ENCODE measurements around the gene PLXNB1. TPM values are rescaled to one million over a fixed set of nuclear protein-coding genes. Genes with fewer than 3 reads are reported as not detected.

The PLXNB1 gene
- total and polyA plus RNA-seq, 2 experiments from 2014 or later: 49.0 to 144 TPM

DNA sequence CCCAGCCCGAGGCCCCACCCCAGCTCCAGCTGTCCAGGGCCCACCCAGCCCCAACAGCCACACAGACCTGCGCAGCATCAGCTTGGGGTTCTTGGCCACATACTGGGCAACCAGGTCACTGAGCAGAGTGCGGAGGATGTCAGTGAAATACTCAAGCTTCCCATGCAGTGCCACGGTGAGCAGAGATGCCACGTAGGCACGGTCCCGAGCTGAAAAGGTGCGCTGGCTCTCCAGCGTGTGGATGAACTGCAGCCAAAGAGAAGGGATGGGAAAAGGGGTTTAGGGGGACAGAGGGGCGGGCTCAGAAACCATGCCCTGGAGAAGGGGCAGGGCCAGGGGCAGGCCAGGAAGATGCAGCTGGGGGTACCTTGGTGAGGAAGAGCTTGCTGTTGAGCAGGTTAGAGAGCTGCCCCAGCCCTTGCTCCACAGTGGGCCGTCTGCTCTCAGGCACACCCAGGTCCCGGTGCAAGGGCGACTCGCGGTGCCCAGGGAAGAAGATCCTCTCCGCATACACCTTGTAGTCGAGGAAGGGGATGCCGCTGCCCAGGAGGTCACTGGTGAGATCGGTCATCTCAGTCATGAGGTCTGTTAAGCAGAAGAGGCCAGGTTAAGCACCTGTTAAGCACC lies 17.4 kb downstream of the PLXNB1 start:
- Mint-ChIP-seq H3K36me3 (ENCODE audit: low read depth) (peaks cover 94% of the 10 kb centered on the region), H3K4me3 (no peak overlapping the region), H3K4me1 (no peaks in the 10 kb centered on the region), H3K27me3 (ENCODE audit: insufficient read depth, low read depth, poor library complexity) (peaks cover 26% of the 10 kb centered on the region), H3K27ac (no peak overlapping the region), H3K9me3 (no peaks in the 10 kb centered on the region)
- Histone ChIP-seq H3K79me2 (replicated peaks; ENCODE audit: insufficient read depth) (no peaks in the 10 kb centered on the region), H3K9me2 (ENCODE audit: insufficient read depth) (no peaks in the 10 kb centered on the region), H3K4me1 (ENCODE audit: insufficient read depth) (no peaks in the 10 kb centered on the region), H3K27me3 (ENCODE audit: insufficient read depth) (no peaks in the 10 kb centered on the region), H3K4me2 (no peak overlapping the region), H3K4me3 (no peak overlapping the region), H3K27ac (ENCODE audit: low read depth) (no peak overlapping the region), H2AFZ (no peak overlapping the region), H3K36me3 (ENCODE audit: insufficient read depth) (peaks cover 18% of the 10 kb centered on the region; the same call in 1 of the 2 replicates), H4K20me1 (replicated peaks; ENCODE audit: insufficient read depth) (no peaks in the 10 kb centered on the region; the same call in 1 of the 2 replicates), H3F3A (replicated peaks; ENCODE audit: low read depth) (no peaks in the 10 kb centered on the region)
- ATAC-seq (no peak), DNase-seq (ENCODE audit: low spot score) (no peak)
- TF ChIP-seq NANOG (IDR thresholded peaks at IDR 0.05; ENCODE audit: borderline replicate concordance) (no peak), JUNB (IDR thresholded peaks at IDR 0.05; ENCODE audit: unreplicated experiment) (no peak), ZNF331 (CRISPR knock-in tag; IDR thresholded peaks at IDR 0.05; ENCODE audit: low read depth) (no peak), ZNF114 (CRISPR knock-in tag; IDR thresholded peaks at IDR 0.05) (no peak), CREB1 (CRISPR knock-in tag; IDR thresholded peaks at IDR 0.05; ENCODE audit: low read depth) (no peak), POLR2AphosphoS5 (IDR thresholded peaks at IDR 0.05; ENCODE audit: low read depth) (no peak), STAT1 (IDR thresholded peaks at IDR 0.05; ENCODE audit: unreplicated experiment) (no peak), EZH2phosphoT487 (IDR thresholded peaks at IDR 0.05; ENCODE audit: unreplicated experiment) (no peak), EZH2 (IDR thresholded peaks at IDR 0.05; ENCODE audit: low read depth, unreplicated experiment) (no peak)
- TF ChIP-seq, protein P1, sequence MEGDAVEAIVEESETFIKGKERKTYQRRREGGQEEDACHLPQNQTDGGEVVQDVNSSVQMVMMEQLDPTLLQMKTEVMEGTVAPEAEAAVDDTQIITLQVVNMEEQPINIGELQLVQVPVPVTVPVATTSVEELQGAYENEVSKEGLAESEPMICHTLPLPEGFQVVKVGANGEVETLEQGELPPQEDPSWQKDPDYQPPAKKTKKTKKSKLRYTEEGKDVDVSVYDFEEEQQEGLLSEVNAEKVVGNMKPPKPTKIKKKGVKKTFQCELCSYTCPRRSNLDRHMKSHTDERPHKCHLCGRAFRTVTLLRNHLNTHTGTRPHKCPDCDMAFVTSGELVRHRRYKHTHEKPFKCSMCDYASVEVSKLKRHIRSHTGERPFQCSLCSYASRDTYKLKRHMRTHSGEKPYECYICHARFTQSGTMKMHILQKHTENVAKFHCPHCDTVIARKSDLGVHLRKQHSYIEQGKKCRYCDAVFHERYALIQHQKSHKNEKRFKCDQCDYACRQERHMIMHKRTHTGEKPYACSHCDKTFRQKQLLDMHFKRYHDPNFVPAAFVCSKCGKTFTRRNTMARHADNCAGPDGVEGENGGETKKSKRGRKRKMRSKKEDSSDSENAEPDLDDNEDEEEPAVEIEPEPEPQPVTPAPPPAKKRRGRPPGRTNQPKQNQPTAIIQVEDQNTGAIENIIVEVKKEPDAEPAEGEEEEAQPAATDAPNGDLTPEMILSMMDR (conservative IDR thresholded peaks at IDR 0.05; ENCODE audit: low read depth in 2 of 2): no peak
- TF ChIP-seq, protein P2, sequence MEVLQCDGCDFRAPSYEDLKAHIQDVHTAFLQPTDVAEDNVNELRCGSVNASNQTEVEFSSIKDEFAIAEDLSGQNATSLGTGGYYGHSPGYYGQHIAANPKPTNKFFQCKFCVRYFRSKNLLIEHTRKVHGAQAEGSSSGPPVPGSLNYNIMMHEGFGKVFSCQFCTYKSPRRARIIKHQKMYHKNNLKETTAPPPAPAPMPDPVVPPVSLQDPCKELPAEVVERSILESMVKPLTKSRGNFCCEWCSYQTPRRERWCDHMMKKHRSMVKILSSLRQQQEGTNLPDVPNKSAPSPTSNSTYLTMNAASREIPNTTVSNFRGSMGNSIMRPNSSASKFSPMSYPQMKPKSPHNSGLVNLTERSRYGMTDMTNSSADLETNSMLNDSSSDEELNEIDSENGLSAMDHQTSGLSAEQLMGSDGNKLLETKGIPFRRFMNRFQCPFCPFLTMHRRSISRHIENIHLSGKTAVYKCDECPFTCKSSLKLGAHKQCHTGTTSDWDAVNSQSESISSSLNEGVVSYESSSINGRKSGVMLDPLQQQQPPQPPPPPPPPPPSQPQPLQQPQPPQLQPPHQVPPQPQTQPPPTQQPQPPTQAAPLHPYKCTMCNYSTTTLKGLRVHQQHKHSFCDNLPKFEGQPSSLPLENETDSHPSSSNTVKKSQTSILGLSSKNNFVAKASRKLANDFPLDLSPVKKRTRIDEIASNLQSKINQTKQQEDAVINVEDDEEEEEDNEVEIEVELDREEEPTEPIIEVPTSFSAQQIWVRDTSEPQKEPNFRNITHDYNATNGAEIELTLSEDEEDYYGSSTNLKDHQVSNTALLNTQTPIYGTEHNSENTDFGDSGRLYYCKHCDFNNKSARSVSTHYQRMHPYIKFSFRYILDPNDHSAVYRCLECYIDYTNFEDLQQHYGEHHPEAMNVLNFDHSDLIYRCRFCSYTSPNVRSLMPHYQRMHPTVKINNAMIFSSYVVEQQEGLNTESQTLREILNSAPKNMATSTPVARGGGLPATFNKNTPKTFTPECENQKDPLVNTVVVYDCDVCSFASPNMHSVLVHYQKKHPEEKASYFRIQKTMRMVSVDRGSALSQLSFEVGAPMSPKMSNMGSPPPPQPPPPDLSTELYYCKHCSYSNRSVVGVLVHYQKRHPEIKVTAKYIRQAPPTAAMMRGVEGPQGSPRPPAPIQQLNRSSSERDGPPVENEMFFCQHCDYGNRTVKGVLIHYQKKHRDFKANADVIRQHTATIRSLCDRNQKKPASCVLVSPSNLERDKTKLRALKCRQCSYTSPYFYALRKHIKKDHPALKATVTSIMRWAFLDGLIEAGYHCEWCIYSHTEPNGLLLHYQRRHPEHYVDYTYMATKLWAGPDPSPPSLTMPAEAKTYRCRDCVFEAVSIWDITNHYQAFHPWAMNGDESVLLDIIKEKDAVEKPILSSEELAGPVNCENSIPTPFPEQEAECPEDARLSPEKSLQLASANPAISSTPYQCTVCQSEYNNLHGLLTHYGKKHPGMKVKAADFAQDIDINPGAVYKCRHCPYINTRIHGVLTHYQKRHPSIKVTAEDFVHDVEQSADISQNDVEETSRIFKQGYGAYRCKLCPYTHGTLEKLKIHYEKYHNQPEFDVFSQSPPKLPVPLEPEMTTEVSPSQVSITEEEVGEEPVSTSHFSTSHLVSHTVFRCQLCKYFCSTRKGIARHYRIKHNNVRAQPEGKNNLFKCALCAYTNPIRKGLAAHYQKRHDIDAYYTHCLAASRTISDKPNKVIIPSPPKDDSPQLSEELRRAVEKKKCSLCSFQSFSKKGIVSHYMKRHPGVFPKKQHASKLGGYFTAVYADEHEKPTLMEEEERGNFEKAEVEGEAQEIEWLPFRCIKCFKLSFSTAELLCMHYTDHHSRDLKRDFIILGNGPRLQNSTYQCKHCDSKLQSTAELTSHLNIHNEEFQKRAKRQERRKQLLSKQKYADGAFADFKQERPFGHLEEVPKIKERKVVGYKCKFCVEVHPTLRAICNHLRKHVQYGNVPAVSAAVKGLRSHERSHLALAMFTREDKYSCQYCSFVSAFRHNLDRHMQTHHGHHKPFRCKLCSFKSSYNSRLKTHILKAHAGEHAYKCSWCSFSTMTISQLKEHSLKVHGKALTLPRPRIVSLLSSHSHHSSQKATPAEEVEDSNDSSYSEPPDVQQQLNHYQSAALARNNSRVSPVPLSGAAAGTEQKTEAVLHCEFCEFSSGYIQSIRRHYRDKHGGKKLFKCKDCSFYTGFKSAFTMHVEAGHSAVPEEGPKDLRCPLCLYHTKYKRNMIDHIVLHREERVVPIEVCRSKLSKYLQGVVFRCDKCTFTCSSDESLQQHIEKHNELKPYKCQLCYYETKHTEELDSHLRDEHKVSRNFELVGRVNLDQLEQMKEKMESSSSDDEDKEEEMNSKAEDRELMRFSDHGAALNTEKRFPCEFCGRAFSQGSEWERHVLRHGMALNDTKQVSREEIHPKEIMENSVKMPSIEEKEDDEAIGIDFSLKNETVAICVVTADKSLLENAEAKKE (CRISPR knock-in tag; IDR thresholded peaks at IDR 0.05): no peak
- TF ChIP-seq, protein P3, sequence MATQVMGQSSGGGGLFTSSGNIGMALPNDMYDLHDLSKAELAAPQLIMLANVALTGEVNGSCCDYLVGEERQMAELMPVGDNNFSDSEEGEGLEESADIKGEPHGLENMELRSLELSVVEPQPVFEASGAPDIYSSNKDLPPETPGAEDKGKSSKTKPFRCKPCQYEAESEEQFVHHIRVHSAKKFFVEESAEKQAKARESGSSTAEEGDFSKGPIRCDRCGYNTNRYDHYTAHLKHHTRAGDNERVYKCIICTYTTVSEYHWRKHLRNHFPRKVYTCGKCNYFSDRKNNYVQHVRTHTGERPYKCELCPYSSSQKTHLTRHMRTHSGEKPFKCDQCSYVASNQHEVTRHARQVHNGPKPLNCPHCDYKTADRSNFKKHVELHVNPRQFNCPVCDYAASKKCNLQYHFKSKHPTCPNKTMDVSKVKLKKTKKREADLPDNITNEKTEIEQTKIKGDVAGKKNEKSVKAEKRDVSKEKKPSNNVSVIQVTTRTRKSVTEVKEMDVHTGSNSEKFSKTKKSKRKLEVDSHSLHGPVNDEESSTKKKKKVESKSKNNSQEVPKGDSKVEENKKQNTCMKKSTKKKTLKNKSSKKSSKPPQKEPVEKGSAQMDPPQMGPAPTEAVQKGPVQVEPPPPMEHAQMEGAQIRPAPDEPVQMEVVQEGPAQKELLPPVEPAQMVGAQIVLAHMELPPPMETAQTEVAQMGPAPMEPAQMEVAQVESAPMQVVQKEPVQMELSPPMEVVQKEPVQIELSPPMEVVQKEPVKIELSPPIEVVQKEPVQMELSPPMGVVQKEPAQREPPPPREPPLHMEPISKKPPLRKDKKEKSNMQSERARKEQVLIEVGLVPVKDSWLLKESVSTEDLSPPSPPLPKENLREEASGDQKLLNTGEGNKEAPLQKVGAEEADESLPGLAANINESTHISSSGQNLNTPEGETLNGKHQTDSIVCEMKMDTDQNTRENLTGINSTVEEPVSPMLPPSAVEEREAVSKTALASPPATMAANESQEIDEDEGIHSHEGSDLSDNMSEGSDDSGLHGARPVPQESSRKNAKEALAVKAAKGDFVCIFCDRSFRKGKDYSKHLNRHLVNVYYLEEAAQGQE (IDR thresholded peaks at IDR 0.05; ENCODE audit: unreplicated experiment): no peak
- TF ChIP-seq, protein P4, sequence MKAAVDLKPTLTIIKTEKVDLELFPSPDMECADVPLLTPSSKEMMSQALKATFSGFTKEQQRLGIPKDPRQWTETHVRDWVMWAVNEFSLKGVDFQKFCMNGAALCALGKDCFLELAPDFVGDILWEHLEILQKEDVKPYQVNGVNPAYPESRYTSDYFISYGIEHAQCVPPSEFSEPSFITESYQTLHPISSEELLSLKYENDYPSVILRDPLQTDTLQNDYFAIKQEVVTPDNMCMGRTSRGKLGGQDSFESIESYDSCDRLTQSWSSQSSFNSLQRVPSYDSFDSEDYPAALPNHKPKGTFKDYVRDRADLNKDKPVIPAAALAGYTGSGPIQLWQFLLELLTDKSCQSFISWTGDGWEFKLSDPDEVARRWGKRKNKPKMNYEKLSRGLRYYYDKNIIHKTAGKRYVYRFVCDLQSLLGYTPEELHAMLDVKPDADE (IDR thresholded peaks at IDR 0.05): no peak

All from GM23338 (cell line).